Measurements from ENCODE around the gene LMTK2.

DNA sequence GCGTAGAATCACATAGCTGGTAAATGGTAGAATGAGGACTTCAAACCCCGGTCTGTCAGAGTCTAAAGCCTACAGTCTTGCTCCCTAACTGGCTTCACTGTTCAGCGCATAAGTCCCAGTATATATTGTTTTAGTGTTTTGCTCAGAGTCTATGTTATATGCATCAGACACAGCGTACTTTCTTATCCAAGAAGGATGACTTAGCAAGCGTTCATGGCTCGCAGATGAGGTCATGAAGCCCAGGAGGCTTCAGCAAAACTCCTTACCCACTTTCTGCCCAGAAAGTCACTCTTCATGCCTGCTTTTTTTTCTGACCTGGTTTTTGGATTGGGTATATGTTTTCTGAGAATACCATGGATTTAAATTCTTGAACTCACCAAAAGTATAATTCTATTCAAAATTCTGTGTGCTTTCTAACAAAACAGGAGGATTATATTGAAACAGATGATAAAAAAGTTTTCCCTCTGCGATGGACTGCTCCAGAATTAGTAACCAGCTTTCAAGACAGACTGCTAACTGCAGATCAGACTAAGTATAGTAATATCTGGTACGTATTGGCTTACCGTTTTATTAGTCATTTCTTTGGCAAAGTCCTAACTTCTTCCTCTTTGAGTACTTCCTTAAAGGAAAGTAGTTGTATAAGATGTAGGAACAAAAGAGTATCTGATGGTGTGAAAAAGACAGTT is 79.9 kb downstream of the LMTK2 start:
- TF ChIP-seq CTCF (IDR thresholded peaks at IDR 0.05; ENCODE audit: poor library complexity, severe bottlenecking) (no peak), POLR2AphosphoS5 (IDR thresholded peaks at IDR 0.05) (no peak), EZH2 (IDR thresholded peaks at IDR 0.05; ENCODE audit: borderline replicate concordance, insufficient read depth, low read length, poor library complexity, severe bottlenecking) (no peak), MXI1 (conservative IDR thresholded peaks at IDR 0.05; ENCODE audit: poor library complexity, severe bottlenecking) (no peak), TAF1 (IDR thresholded peaks at IDR 0.05; ENCODE audit: low read depth) (no peak), SMC3 (conservative IDR thresholded peaks at IDR 0.05; ENCODE audit: poor library complexity) (no peak)
- TF ChIP-seq, protein P1, sequence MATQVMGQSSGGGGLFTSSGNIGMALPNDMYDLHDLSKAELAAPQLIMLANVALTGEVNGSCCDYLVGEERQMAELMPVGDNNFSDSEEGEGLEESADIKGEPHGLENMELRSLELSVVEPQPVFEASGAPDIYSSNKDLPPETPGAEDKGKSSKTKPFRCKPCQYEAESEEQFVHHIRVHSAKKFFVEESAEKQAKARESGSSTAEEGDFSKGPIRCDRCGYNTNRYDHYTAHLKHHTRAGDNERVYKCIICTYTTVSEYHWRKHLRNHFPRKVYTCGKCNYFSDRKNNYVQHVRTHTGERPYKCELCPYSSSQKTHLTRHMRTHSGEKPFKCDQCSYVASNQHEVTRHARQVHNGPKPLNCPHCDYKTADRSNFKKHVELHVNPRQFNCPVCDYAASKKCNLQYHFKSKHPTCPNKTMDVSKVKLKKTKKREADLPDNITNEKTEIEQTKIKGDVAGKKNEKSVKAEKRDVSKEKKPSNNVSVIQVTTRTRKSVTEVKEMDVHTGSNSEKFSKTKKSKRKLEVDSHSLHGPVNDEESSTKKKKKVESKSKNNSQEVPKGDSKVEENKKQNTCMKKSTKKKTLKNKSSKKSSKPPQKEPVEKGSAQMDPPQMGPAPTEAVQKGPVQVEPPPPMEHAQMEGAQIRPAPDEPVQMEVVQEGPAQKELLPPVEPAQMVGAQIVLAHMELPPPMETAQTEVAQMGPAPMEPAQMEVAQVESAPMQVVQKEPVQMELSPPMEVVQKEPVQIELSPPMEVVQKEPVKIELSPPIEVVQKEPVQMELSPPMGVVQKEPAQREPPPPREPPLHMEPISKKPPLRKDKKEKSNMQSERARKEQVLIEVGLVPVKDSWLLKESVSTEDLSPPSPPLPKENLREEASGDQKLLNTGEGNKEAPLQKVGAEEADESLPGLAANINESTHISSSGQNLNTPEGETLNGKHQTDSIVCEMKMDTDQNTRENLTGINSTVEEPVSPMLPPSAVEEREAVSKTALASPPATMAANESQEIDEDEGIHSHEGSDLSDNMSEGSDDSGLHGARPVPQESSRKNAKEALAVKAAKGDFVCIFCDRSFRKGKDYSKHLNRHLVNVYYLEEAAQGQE (IDR thresholded peaks at IDR 0.05; ENCODE audit: borderline replicate concordance): no peak

Measured in neural cell (in vitro differentiated cells).